HUES48 (cell line): Measurements from ENCODE around the gene STAG1.

ENCODE experiments used
- H3K27ac ChIP-seq: one replicate; pipeline ENCODE4 v1.7.0; 2013; ENCODE audit warnings: low read depth, low read length, inconsistent platforms
- H3K27me3 ChIP-seq: 2 replicates; pipeline ENCODE4 v1.6.1; 2013; ENCODE audit warnings: mild to moderate bottlenecking, low read length; ENCODE audit not compliant: control insufficient read depth, insufficient read depth
- H3K36me3 ChIP-seq: 2 replicates; pipeline ENCODE4 v1.6.1; 2013; ENCODE audit warnings: low read length; ENCODE audit not compliant: control insufficient read depth, insufficient read depth
- H3K4me1 ChIP-seq: 2 replicates; pipeline ENCODE4 v1.6.1; 2013; ENCODE audit warnings: mild to moderate bottlenecking, low read length; ENCODE audit not compliant: control insufficient read depth, insufficient read depth
- H3K4me3 ChIP-seq: 2 replicates; pipeline ENCODE4 v1.5.1; 2013; ENCODE audit warnings: mild to moderate bottlenecking, low read depth, low read length
- H3K9ac ChIP-seq: 2 replicates; pipeline ENCODE4 v1.6.1; 2013; ENCODE audit warnings: mild to moderate bottlenecking, low read depth, low read length, moderate library complexity
- H3K9me3 ChIP-seq: 2 replicates; pipeline ENCODE4 v1.6.1; 2013; ENCODE audit warnings: low read length; ENCODE audit not compliant: control insufficient read depth, insufficient read depth

The STAG1 gene

DNA sequence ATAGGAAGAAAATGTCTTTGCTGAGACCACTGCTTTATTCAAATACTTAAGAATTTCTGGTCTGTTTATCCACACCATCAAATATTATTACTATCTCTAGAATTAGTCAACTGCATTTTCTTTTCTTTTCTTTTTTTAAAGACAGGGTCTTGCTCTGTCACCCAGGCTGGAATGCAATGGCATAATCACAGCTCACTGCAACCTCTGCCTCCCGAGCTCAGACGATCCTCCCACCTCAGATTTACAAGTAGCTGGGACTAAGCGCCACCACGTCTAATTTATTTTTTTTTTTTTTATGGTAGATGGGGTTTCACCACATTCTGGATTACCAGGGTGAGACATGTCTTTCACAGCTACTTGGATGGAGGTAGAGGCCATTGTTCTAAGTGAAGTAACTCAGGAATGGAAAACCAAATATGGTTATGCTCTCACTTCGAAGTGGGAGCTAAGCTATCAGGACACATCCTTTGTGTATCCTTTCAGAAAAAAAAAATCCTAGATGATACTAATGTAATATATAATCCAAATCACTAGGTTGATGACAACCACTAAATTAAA is 52.8 kb downstream of the STAG1 start:
- H3K9ac ChIP-seq, result no peak overlapping the region
- H3K36me3 ChIP-seq, result no peaks in the 10 kb centered on the region
- H3K9me3 ChIP-seq, result peaks cover 9% of the 10 kb centered on the region; the same call in 1 of the 2 replicates
- peaks cover 21% of the 10 kb centered on the region for H3K4me1 ChIP-seq
- H3K27me3 ChIP-seq, result no peaks in the 10 kb centered on the region
- no peak overlapping the region for H3K4me3 ChIP-seq
- H3K27ac ChIP-seq, result no peak overlapping the region

DNA sequence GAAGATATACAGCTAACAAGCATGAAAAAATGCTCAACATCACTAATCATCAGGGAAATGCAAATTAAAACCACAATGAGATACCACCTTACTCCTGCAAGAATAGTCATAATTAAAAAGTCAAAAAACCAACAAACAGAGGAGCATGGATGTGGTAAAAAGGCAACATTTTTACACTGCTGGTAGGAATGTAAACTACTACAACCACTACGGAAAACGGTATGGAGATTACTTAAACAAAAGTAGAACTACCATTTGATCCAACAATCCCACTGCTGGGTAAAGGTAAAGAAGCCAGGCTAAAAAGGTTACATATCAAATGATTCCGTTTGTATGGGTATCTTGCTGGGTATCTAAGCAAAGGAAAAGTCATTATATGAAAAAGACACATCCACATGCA is 53.8 kb downstream of the STAG1 start:
- peaks cover 21% of the 10 kb centered on the region for H3K4me1 ChIP-seq
- peaks cover 11% of the 10 kb centered on the region; the same call in 1 of the 2 replicates for H3K9me3 ChIP-seq
- no peaks in the 10 kb centered on the region for H3K36me3 ChIP-seq
- no peak overlapping the region for H3K4me3 ChIP-seq
- no peak overlapping the region for H3K9ac ChIP-seq
- H3K27me3 ChIP-seq, result no peaks in the 10 kb centered on the region
- H3K27ac ChIP-seq, result no peak overlapping the region

DNA sequence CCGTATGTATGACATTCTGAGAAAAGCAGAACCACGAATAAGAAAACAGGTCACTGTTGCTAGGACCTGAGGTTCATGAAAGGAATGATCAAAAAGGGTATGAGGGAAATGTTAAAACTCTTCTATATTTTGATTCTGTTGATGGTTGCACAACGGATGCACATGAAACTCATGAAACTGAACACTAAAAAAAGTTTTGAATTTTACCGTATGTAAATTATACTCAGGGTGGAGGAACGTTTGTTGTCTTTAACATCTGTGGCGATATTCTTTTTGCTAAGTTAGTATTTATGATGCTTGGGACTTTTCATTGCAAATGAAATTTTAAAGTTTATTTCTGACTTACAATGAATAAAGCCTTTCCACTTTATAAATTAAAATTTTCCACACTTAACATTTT is 55.4 kb downstream of the STAG1 start:
- peaks cover 21% of the 10 kb centered on the region for H3K4me1 ChIP-seq
- H3K27ac ChIP-seq, result no peak overlapping the region
- no peak overlapping the region for H3K9ac ChIP-seq
- no peak overlapping the region for H3K4me3 ChIP-seq
- H3K36me3 ChIP-seq, result no peaks in the 10 kb centered on the region
- H3K27me3 ChIP-seq, result no peaks in the 10 kb centered on the region
- peaks cover 16% of the 10 kb centered on the region; the same call in 1 of the 2 replicates for H3K9me3 ChIP-seq

DNA sequence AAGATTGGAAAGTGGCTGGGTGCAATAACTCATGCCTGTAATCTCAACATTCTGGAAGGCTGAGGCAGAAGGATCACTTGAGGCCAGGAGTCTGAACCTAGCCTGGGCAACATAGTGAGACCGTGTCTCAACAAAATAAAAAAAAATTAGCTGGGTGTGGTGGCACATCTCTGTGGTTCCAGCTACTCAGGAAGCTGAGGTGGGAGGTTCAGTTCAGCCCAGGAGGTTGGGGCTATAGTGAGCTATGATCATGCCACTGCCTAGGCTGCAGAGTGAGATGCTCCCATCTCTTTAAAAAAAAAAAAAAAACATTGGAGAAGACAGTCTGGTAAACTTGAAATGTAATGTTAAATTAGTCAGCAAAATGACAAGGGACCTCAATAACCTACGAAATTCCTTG is 57.9 kb downstream of the STAG1 start:
- Histone ChIP-seq H3K4me3 (no peak overlapping the region), H3K36me3 (no peaks in the 10 kb centered on the region), H3K4me1 (peaks cover 14% of the 10 kb centered on the region), H3K9ac (no peak overlapping the region), H3K9me3 (peaks cover 16% of the 10 kb centered on the region; the same call in 1 of the 2 replicates), H3K27ac (no peak overlapping the region), H3K27me3 (no peaks in the 10 kb centered on the region)

DNA sequence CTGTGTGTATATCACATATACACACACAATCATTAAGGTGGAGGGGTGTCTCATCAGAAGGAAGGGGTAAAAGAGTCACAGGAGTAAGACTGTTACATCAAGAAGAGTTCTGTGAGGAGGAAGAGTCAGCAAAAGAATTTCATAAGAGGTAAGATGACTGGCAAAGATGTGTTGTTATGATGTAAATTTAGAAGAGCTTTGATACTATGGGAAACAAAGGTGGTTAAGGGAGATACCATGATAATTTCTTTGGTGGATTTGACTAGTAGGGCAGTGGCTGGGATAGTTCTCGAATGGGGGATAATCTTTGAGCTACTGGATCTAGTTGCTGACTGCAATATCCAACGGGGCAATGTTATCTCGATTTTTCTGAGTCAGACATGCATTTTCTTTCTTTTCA is 61.6 kb downstream of the STAG1 start:
- no peaks in the 10 kb centered on the region for H3K36me3 ChIP-seq
- H3K9me3 ChIP-seq, result peaks cover 7% of the 10 kb centered on the region; the same call in 1 of the 2 replicates
- no peak overlapping the region for H3K4me3 ChIP-seq
- H3K4me1 ChIP-seq, result no peaks in the 10 kb centered on the region
- no peak overlapping the region for H3K9ac ChIP-seq
- H3K27me3 ChIP-seq, result no peaks in the 10 kb centered on the region
- H3K27ac ChIP-seq, result no peak overlapping the region

DNA sequence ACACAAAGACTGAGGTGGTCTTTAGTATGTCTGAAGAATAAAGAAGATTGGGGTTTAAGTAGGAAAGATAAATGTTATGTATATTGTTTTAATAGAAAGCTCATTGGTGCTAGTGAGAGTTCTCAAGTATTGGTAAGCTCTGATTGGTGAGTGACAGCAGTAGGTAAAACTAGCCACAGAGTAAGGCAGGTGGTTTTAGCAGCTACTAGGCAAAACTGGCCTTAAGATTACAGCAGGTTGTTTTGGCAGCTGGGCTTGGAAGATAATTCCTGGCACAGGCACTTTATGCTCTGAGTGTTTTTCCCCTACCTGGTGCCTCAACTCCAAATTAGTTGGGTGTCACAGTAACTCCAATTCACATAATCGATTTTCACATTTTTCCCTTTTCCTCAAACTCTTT is 66.3 kb downstream of the STAG1 start:
- no peaks in the 10 kb centered on the region for H3K4me1 ChIP-seq
- H3K27me3 ChIP-seq, result no peaks in the 10 kb centered on the region
- no peaks in the 10 kb centered on the region for H3K9me3 ChIP-seq
- H3K36me3 ChIP-seq, result no peaks in the 10 kb centered on the region
- no peak overlapping the region for H3K4me3 ChIP-seq
- H3K27ac ChIP-seq, result no peak overlapping the region
- H3K9ac ChIP-seq, result no peak overlapping the region

DNA sequence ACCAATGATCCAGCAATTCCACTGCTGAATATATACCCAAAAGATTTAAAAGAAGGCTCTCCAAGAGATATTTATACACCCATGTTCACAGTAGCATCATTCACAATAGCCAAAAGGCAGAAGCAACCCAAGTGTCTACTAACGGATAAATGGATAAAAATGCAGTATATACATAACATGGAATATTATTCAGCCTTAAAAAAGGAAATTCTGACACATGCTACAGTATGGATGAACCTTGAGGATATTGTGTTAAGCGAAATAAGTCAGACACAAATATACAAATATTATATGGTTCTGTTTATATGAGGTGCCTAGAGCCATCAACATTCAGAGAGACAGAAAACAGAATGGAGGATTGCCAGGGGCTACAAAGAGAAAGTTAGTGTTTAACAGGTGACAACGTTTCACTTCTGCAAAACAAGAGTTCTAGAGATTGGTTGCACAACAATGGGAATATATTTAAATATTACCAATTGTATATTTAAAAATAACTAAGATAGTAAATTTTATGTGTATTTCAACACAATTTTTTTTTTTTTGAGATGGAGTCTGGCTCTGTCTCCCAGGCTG is 69.4 kb downstream of the STAG1 start:
- Histone ChIP-seq H3K27me3 (no peaks in the 10 kb centered on the region), H3K4me3 (no peak overlapping the region), H3K9ac (no peak overlapping the region), H3K27ac (no peak overlapping the region), H3K9me3 (no peaks in the 10 kb centered on the region), H3K36me3 (no peaks in the 10 kb centered on the region), H3K4me1 (no peaks in the 10 kb centered on the region)

DNA sequence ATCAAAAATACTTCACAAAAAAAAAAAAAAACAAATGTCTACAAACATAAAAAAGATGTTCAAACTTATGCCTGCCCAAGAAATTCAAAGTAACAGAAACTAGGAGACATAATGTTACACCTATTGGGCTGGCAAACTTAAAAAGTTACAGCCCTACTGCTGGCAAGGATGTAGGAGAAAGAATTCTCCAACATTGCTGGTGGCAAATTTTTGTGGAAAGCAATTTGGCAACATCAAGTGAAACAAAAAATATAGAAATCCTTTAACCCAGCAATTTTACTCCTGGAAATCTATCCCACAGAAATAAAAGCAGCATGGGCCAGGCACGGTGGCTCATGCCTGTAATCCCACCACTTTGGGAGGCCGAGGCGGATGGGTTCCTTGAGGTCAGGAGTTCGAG is 73.2 kb downstream of the STAG1 start:
- no peak overlapping the region for H3K27ac ChIP-seq
- no peaks in the 10 kb centered on the region for H3K4me1 ChIP-seq
- H3K36me3 ChIP-seq, result no peaks in the 10 kb centered on the region
- H3K27me3 ChIP-seq, result no peaks in the 10 kb centered on the region
- H3K9me3 ChIP-seq, result no peaks in the 10 kb centered on the region
- H3K4me3 ChIP-seq, result no peak overlapping the region
- no peak overlapping the region for H3K9ac ChIP-seq

DNA sequence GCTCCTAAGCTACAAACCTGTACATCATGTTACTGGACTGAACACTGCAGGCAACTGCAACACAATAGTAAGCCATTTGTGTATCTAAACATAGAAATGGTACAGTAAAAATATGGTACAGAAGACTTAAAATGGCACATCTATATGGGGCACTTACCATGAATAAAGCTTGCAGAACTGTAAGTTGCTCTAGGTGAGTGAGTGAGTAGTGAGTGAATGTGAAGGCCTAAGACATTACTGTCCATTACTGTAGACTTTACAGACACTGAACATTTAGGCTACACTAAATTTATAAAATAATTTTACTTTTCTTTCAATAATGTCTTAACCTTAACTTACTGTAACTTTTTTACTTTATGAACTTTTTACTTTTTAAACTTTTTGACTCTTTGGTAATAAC is 76.2 kb downstream of the STAG1 start:
- Histone ChIP-seq H3K36me3 (no peaks in the 10 kb centered on the region), H3K9ac (no peak overlapping the region), H3K9me3 (no peaks in the 10 kb centered on the region), H3K27ac (no peak overlapping the region), H3K27me3 (no peaks in the 10 kb centered on the region), H3K4me3 (no peak overlapping the region), H3K4me1 (no peaks in the 10 kb centered on the region)

DNA sequence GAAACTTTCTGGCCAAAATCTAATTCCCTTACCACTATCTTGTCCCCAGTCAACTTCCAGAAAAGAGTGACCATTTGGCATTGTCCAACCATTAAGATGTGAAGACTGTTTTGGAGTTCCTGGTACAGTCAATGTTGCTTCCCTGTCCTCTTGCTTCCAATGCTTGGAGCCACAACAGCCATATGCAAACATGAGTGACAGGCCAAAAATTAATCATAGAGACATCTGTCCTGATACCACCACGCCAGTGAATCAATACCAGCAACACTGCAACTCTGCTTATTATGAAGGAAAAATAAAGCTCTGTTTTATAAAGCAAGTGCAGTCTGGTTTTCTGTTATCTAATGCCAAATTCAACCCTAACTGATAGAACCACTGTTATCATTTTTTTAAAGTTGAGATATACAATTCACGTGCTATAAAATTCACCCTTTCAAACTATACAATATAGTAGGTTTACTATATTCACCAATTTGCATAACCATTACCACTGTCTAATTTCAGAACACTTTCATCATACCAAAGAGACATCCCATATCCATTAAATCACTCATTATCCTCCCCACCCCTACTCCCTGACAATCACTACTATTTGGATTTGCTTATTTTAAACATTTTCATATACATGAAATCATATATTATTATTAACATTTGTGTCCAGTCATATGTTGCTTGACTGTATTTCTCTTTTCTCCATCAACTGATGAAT is 76.9 kb downstream of the STAG1 start:
- no peak overlapping the region for H3K9ac ChIP-seq
- H3K36me3 ChIP-seq, result no peaks in the 10 kb centered on the region
- no peak overlapping the region for H3K27ac ChIP-seq
- no peaks in the 10 kb centered on the region for H3K4me1 ChIP-seq
- H3K27me3 ChIP-seq, result no peaks in the 10 kb centered on the region
- H3K9me3 ChIP-seq, result no peaks in the 10 kb centered on the region
- no peak overlapping the region for H3K4me3 ChIP-seq

DNA sequence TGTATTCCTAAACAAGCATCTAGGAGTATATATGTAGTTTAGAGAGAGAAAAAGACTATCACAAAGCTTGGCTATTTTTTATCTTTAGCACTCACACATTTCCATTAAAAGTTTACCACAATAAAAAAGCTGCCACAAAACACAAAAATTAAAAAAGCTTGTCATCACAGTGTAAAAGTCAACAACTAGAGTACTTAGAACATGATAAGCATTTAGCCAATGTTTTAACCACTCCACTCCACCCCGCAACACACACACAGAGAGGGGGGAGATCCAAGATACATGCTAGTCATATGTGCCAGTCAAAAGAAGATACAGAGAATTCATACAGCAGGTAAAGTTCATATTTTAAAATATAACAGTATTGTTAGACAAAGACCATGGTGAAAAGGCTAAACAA is 79.7 kb downstream of the STAG1 start:
- Histone ChIP-seq H3K9me3 (no peaks in the 10 kb centered on the region), H3K27me3 (no peaks in the 10 kb centered on the region), H3K36me3 (no peaks in the 10 kb centered on the region), H3K4me1 (no peaks in the 10 kb centered on the region), H3K27ac (no peak overlapping the region), H3K4me3 (no peak overlapping the region), H3K9ac (no peak overlapping the region)
